OCI-LY1 (cell line): Measurements from ENCODE around the gene FRRS1.

Experiments
- EZH2 ChIP-seq: fragments of 200-600 bp; sonication (generic), shearing (Covaris generic); IDR thresholded peaks from 2 replicates; pipeline ENCODE4 v1.8.0; 2017; ENCODE audit warnings: borderline replicate concordance, mixed run types, mild to moderate bottlenecking, antibody characterized with exemption, low read length, moderate library complexity, mixed read lengths
- TF ChIP-seq, protein P1 (sequence below): fragments of 200-600 bp; sonication (generic), shearing (Covaris generic); IDR thresholded peaks from 2 replicates; pipeline ENCODE4 v1.5.1; 2017; ENCODE audit warnings: mild to moderate bottlenecking, antibody characterized with exemption, low read length, moderate library complexity, mixed read lengths

DNA sequence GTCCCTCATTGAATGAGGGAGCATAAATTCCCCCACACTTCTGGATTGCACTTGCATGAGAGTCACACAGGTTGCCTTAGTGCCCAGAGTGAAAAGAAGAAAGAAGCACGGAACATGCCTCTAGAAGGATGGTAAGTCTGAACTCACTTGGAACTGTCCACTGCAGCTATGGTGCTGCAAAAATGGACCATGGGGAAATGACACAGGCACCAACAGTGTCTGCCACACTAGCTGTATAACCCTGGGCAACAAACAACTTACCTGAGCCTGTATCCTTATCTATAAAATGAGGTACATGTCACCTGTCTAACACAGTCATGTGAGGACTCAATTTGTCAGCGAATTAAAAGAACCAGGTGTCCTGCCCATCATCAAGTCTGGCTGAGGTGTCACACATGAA, 69.8 kb downstream of the FRRS1 start:
- TF ChIP-seq, protein P1, sequence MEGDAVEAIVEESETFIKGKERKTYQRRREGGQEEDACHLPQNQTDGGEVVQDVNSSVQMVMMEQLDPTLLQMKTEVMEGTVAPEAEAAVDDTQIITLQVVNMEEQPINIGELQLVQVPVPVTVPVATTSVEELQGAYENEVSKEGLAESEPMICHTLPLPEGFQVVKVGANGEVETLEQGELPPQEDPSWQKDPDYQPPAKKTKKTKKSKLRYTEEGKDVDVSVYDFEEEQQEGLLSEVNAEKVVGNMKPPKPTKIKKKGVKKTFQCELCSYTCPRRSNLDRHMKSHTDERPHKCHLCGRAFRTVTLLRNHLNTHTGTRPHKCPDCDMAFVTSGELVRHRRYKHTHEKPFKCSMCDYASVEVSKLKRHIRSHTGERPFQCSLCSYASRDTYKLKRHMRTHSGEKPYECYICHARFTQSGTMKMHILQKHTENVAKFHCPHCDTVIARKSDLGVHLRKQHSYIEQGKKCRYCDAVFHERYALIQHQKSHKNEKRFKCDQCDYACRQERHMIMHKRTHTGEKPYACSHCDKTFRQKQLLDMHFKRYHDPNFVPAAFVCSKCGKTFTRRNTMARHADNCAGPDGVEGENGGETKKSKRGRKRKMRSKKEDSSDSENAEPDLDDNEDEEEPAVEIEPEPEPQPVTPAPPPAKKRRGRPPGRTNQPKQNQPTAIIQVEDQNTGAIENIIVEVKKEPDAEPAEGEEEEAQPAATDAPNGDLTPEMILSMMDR, result no peak
- TF ChIP-seq EZH2, result no peak
